Panc1 (cell line): Measurements from ENCODE around the gene ADO. TPM values are rescaled to one million over a fixed set of nuclear protein-coding genes. Genes with fewer than 3 reads are reported as not detected.

Experiments used
- ATAC-seq: fragments of 200-7000 bp; cut with Tn5 transposase; 2 replicates; pipeline ENCODE4 v1.9.1; 2020; ENCODE audit warnings: mild to moderate bottlenecking, moderate library complexity
- BruUV-seq: library from RNA; stranded (reverse); fragments of 400-500 nt; replicated peaks from 2 replicates; lab custom pipeline; 2021; lab: Mats Ljungman, UMichigan
- CTCF ChIA-PET: fragments of 300-600 bp; sonication (Branson Sonifier 250); formaldehyde crosslinking; loops from one replicate; lab custom pipeline; 2022; ENCODE audit warnings: antibody characterized with exemption; lab: Charles Lee
- POLR2A ChIA-PET: fragments of 300-600 bp; sonication (Branson Sonifier 250); formaldehyde crosslinking; loops from one replicate; lab custom pipeline; 2022; ENCODE audit warnings: antibody characterized with exemption; lab: Charles Lee
- DNase-seq: peaks from one replicate; pipeline ENCODE4 v3.0.0-alpha.2; 2010; ENCODE audit warnings: low read depth, low spot score
- H3K27ac ChIP-seq: 2 replicates; pipeline ENCODE4 v1.5.1; 2011; ENCODE audit warnings: mild to moderate bottlenecking, low read length, inconsistent platforms
- H3K27me3 ChIP-seq: fragments of 200-500 bp; sonication (Bioruptor generic); 2 replicates; pipeline ENCODE4 v1.6.0; 2014; ENCODE audit warnings: low read length, inconsistent platforms; ENCODE audit not compliant: control insufficient read depth, insufficient read depth
- H3K36me3 ChIP-seq: fragments of 200-500 bp; sonication (Bioruptor generic); 2 replicates; pipeline ENCODE4 v1.5.1; 2014; ENCODE audit warnings: inconsistent platforms, mild to moderate bottlenecking, low read length, moderate library complexity; ENCODE audit not compliant: control insufficient read depth, insufficient read depth
- H3K4me1 ChIP-seq: 2 replicates; pipeline ENCODE4 v1.5.1; 2011; ENCODE audit warnings: inconsistent platforms, mild to moderate bottlenecking, low read length, moderate library complexity; ENCODE audit not compliant: control insufficient read depth, insufficient read depth
- H3K4me3 ChIP-seq, 2 experiments: 2 replicates each; pipeline ENCODE4 v1.5.1; 2011 to 2012; ENCODE audit warnings: low read depth in 2 of 2, low read length in 2 of 2, mild to moderate bottlenecking in 2 of 2, inconsistent platforms in 1 of 2, moderate library complexity in 1 of 2
- H3K9me3 ChIP-seq: fragments of 200-500 bp; sonication (Bioruptor generic); 2 replicates; pipeline ENCODE4 v1.5.1; 2014; ENCODE audit warnings: low read depth, mild to moderate bottlenecking, inconsistent platforms, low read length, moderate library complexity; ENCODE audit not compliant: control insufficient read depth, insufficient read depth
- POLR2AphosphoS5 ChIP-seq: IDR thresholded peaks from 2 replicates; pipeline ENCODE4 v1.6.1; 2012; ENCODE audit warnings: mild to moderate bottlenecking, low read depth, low read length, moderate library complexity
- SIN3A ChIP-seq: IDR thresholded peaks from 2 replicates; pipeline ENCODE4 v1.6.1; 2012; ENCODE audit warnings: low read depth, mild to moderate bottlenecking, low read length, moderate library complexity, borderline replicate concordance; ENCODE audit not compliant: insufficient read depth
- TCF7L2 ChIP-seq: IDR thresholded peaks from 2 replicates; pipeline ENCODE4 v1.6.1; 2011; ENCODE audit warnings: mild to moderate bottlenecking, low read depth, low read length, inconsistent platforms
- in situ Hi-C: cut with HindIII; loops from 2 replicates; pipeline ENCODE4 v1.10.0; 2016; ENCODE audit warnings: low sequenced_read_pairs, low pct_unique_long_range_greater_than_20kb
- intact Hi-C: fragments of 100-400 bp; cut with micrococcal nuclease; formaldehyde crosslinking; loops from one replicate; pipeline ENCODE4 v1.10.0; 2022; ENCODE audit not compliant: unreplicated experiment
- total RNA-seq: library from RNA; stranded (reverse); gene quantifications from one replicate; pipeline ENCODE4 v1.2.1, GENCODE V29; 2021; ENCODE audit not compliant: unreplicated experiment
- TF ChIP-seq, protein P1 (sequence below): fragments of 450-650 bp; IDR thresholded peaks from 2 replicates; pipeline ENCODE4 v1.5.1; 2017; ENCODE audit warnings: mild to moderate bottlenecking
- TF ChIP-seq, protein P2 (sequence below), 2 experiments: IDR thresholded peaks; 2 replicates each; pipeline ENCODE4 v1.6.1; 2011 to 2012; ENCODE audit warnings: low read depth in 2 of 2, control low read depth in 1 of 2, low read length in 1 of 2, mild to moderate bottlenecking in 1 of 2, moderate library complexity in 1 of 2; ENCODE audit not compliant: insufficient read depth in 1 of 2

The ADO gene
- total RNA-seq, 1 experiment from 2014 or later = 24.9 TPM

DNA sequence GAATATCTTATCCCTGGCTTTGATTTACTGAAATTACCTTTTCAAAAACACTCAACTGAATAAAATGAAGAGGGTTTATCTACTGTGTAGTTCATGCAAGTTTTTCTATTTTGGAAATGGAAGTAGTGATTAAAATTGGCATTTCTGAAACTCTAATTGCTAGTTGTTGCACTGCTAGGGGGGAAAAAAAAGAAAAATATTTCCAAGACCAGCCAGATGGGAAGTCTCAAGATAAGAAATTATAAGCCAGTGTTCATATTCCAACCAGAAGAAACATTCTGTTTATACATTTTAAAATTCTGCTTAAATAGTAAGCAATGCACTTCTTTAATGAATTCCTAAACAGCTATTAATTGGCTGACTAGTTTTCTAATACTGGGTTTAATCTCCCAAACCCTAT lies 9.4 kb upstream of the ADO start:
- CTCF ChIA-PET = no interaction called here
- Histone ChIP-seq H3K27ac (no peak overlapping the region), H3K27me3 (peaks cover 40% of the 10 kb centered on the region), H3K36me3 (no peaks in the 10 kb centered on the region), H3K9me3 (no peaks in the 10 kb centered on the region), H3K4me3 (no peak overlapping the region), H3K4me1 (no peaks in the 10 kb centered on the region)
- BruUV-seq = no TSS peak
- in situ Hi-C loops (no loop called here), intact Hi-C loops (no loop called here)
- ATAC-seq (no peak), DNase-seq (no peak)
- POLR2A ChIA-PET = interaction anchor here (0.5 kb wide), 1 partner anchor 138 kb away, joined by 3 read pairs; no protein-coding TSS in a partner anchor
- TF ChIP-seq POLR2AphosphoS5 (no peak), TCF7L2 (no peak), SIN3A (no peak)
- TF ChIP-seq, protein P1, sequence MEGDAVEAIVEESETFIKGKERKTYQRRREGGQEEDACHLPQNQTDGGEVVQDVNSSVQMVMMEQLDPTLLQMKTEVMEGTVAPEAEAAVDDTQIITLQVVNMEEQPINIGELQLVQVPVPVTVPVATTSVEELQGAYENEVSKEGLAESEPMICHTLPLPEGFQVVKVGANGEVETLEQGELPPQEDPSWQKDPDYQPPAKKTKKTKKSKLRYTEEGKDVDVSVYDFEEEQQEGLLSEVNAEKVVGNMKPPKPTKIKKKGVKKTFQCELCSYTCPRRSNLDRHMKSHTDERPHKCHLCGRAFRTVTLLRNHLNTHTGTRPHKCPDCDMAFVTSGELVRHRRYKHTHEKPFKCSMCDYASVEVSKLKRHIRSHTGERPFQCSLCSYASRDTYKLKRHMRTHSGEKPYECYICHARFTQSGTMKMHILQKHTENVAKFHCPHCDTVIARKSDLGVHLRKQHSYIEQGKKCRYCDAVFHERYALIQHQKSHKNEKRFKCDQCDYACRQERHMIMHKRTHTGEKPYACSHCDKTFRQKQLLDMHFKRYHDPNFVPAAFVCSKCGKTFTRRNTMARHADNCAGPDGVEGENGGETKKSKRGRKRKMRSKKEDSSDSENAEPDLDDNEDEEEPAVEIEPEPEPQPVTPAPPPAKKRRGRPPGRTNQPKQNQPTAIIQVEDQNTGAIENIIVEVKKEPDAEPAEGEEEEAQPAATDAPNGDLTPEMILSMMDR = no peak
- TF ChIP-seq, protein P2, sequence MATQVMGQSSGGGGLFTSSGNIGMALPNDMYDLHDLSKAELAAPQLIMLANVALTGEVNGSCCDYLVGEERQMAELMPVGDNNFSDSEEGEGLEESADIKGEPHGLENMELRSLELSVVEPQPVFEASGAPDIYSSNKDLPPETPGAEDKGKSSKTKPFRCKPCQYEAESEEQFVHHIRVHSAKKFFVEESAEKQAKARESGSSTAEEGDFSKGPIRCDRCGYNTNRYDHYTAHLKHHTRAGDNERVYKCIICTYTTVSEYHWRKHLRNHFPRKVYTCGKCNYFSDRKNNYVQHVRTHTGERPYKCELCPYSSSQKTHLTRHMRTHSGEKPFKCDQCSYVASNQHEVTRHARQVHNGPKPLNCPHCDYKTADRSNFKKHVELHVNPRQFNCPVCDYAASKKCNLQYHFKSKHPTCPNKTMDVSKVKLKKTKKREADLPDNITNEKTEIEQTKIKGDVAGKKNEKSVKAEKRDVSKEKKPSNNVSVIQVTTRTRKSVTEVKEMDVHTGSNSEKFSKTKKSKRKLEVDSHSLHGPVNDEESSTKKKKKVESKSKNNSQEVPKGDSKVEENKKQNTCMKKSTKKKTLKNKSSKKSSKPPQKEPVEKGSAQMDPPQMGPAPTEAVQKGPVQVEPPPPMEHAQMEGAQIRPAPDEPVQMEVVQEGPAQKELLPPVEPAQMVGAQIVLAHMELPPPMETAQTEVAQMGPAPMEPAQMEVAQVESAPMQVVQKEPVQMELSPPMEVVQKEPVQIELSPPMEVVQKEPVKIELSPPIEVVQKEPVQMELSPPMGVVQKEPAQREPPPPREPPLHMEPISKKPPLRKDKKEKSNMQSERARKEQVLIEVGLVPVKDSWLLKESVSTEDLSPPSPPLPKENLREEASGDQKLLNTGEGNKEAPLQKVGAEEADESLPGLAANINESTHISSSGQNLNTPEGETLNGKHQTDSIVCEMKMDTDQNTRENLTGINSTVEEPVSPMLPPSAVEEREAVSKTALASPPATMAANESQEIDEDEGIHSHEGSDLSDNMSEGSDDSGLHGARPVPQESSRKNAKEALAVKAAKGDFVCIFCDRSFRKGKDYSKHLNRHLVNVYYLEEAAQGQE (IDR thresholded peaks at IDR 0.05; ENCODE audit: insufficient read depth in 1 of 2, low read depth in 2 of 2, low read length in 1 of 2) = no peak

DNA sequence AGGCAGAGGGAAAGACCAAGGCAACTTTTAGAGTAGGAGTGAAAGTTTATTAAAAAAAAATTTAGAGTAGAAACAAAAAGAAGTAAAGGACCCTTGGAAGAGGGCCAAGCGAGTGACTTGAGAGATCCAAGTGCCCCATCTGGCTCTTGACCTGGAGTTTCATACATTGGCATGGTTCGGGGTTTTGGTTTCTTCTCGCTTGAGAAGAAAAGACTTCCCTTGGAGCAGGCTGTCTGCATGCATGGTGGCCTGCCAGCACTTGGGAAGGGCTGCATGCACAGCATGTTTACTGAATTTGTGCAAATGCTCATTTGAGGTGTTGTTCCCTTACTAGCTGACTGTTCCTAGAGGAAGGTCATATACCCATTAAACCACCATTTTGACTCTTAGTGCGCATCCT lies 8.8 kb upstream of the ADO start:
- no TSS peak for BruUV-seq
- ChIA-PET CTCF (no interaction called here), POLR2A (interaction anchor here (0.5 to 0.7 kb wide), 2 partner anchors 137 to 436 kb away, joined by 3 read pairs; no protein-coding TSS in a partner anchor)

More for the DNA sequence above, 8.8 kb upstream of the ADO start:
- intact Hi-C loops (no loop called here), in situ Hi-C loops (no loop called here)
- Histone ChIP-seq H3K27ac (no peak overlapping the region), H3K9me3 (no peaks in the 10 kb centered on the region), H3K4me1 (no peaks in the 10 kb centered on the region), H3K36me3 (no peaks in the 10 kb centered on the region), H3K4me3 (no peak overlapping the region), H3K27me3 (peaks cover 41% of the 10 kb centered on the region)
- TF ChIP-seq, protein P2 (IDR thresholded peaks at IDR 0.05; ENCODE audit: insufficient read depth in 1 of 2, low read depth in 2 of 2, low read length in 1 of 2) = no peak
- no peak for TF ChIP-seq POLR2AphosphoS5
- no peak for TF ChIP-seq TCF7L2
- TF ChIP-seq SIN3A = no peak
- TF ChIP-seq, protein P1 = no peak
- DNase-seq = no peak
- ATAC-seq = no peak
